NB4 (cell line): ENCODE measurements around the gene DDX20.

ENCODE experiments used
- POLR2A ChIP-seq: IDR thresholded peaks from 2 replicates; pipeline ENCODE4 v1.6.1; 2011; ENCODE audit warnings: mild to moderate bottlenecking; ENCODE audit not compliant: insufficient read length; ENCODE audit errors: extremely low read depth
- TF ChIP-seq, protein P1 (sequence below): IDR thresholded peaks from one replicate; pipeline ENCODE4 v1.5.1; 2012; ENCODE audit warnings: low read depth, low read length
- TF ChIP-seq, protein P2 (sequence below): IDR thresholded peaks from 2 replicates; pipeline ENCODE4 v1.6.1; 2011; ENCODE audit warnings: low read depth, low read length

DNA sequence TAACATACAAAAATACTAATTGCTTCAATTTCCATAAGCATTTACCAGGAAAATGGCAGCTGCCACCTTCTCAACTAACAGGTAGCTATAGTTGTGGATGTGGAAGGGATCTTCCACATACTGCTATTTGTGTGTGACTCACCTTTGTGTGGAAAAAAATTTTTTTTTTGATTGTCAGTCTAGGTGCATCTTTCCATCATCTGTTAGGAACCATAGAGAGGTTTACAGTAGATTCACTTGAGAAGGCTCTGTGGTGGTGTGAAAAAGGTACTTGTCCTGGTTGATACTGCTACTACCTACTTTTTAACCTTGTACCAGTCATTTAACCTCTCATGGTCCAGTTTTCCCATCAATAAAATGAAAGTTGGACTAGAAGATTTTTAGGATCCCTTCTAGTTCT is 12.9 kb downstream of the DDX20 start:
- TF ChIP-seq POLR2A = no peak
- TF ChIP-seq, protein P1, sequence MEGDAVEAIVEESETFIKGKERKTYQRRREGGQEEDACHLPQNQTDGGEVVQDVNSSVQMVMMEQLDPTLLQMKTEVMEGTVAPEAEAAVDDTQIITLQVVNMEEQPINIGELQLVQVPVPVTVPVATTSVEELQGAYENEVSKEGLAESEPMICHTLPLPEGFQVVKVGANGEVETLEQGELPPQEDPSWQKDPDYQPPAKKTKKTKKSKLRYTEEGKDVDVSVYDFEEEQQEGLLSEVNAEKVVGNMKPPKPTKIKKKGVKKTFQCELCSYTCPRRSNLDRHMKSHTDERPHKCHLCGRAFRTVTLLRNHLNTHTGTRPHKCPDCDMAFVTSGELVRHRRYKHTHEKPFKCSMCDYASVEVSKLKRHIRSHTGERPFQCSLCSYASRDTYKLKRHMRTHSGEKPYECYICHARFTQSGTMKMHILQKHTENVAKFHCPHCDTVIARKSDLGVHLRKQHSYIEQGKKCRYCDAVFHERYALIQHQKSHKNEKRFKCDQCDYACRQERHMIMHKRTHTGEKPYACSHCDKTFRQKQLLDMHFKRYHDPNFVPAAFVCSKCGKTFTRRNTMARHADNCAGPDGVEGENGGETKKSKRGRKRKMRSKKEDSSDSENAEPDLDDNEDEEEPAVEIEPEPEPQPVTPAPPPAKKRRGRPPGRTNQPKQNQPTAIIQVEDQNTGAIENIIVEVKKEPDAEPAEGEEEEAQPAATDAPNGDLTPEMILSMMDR = no peak
- TF ChIP-seq, protein P2, sequence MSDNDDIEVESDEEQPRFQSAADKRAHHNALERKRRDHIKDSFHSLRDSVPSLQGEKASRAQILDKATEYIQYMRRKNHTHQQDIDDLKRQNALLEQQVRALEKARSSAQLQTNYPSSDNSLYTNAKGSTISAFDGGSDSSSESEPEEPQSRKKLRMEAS = no peak
